ENCODE results near the gene NCR3LG1. TPM values are rescaled to one million over a fixed set of nuclear protein-coding genes. Genes with fewer than 3 reads are reported as not detected.

Gene NCR3LG1
- polyA plus RNA-seq (3.2 to 3.9 TPM (median 3.5 TPM) in 3 replicates), polyA minus RNA-seq (4.6 to 9.3 TPM (median 6.4 TPM) in 3 replicates)
- polyA plus RNA-seq (2011; ENCODE audit: low read depth) = 1.3 TPM
- polyA plus RNA-seq (2011; cell fraction: cytosol; rRNA removed) = 1.2 and 1.4 TPM in 2 replicates
- polyA plus RNA-seq (2011; cell fraction: nucleus; rRNA removed) = 9.6 TPM in 2 replicates
- 1.6 and 2.2 TPM in 2 replicates for polyA plus RNA-seq (2012; ENCODE audit: low replicate concordance)
- polyA minus RNA-seq (2011; cell fraction: cytosol; rRNA and poly(A)+ RNA removed) = 4.8 TPM
- polyA minus RNA-seq (2011; cell fraction: nucleus; rRNA and poly(A)+ RNA removed) = 9.8 and 15.9 TPM in 2 replicates

- Histone ChIP-seq H3K9me3 (ENCODE audit: control insufficient read depth, low read depth, low read length) (no peaks in the 10 kb centered on the region), H3K79me2 (ENCODE audit: control insufficient read depth, insufficient read depth, low read length) (no peaks in the 10 kb centered on the region), H3K27me3 (ENCODE audit: control insufficient read depth, extremely low read depth, insufficient read depth, low read length) (no peaks in the 10 kb centered on the region), H4K20me1 (ENCODE audit: control insufficient read depth, extremely low read depth, insufficient read depth, low read length) (no peaks in the 10 kb centered on the region), H3K36me3 (ENCODE audit: control insufficient read depth in 2 of 2, extremely low read depth in 1 of 2, insufficient read depth in 2 of 2, low read length in 2 of 2) (no peaks in the 10 kb centered on the region), H3K9ac (ENCODE audit: control insufficient read depth, extremely low read depth, insufficient read depth, low read length) (peak within 1 kb of the TSS; percentile 78), H3K9me1 (ENCODE audit: control insufficient read depth, extremely low read depth, insufficient read depth, low read length) (no peaks in the 10 kb centered on the region), H3K4me2 (ENCODE audit: control insufficient read depth, extremely low read depth, insufficient read depth, low read depth, low read length) (peak within 1 kb of the TSS; percentile 98), H2AFZ (ENCODE audit: control insufficient read depth, low read length) (peak within 1 kb of the TSS; percentile 86), H3K4me3 (ENCODE audit: control insufficient read depth in 2 of 3, extremely low read depth in 1 of 3, insufficient read depth in 2 of 3, low read depth in 1 of 3, low read length in 3 of 3) (peak within 1 kb of the TSS; percentile 51 to 89 (median 78)), H3K4me1 (ENCODE audit: control insufficient read depth, extremely low read depth, insufficient read depth, low read length) (peaks cover 10% of the 10 kb centered on the region), H3K27ac (ENCODE audit: control insufficient read depth, insufficient read depth, low read length) (peak within 1 kb of the TSS; percentile 67)
- FAIRE-seq (no peak), DNase-seq (ENCODE audit: low read depth, low spot score) (no peak)
- TF ChIP-seq CTCF (optimal IDR thresholded peaks at IDR 0.05 in 1 of 3, IDR thresholded peaks at IDR 0.05 in 1 of 3, conservative IDR thresholded peaks at IDR 0.05 in 1 of 3; ENCODE audit: extremely low read depth in 1 of 3, insufficient read depth in 2 of 3, low read length in 3 of 3) (no peak), EZH2 (IDR thresholded peaks at IDR 0.05; ENCODE audit: low read length) (no peak)
- dilution Hi-C loops (cut with MboI; ENCODE audit: extremely low pct_ligation_motif_present, low sequenced_read_pairs) = no loop called here
These were observed at the start of gene NCR3LG1 for GRCh38 chr11:17351510-17352176. Gene NCR3LG1, plus strand, starts transcription at chr11:17351800. Its CDS starts 170 bp downstream, at chr11:17351970.

- no peaks in the 10 kb centered on the region for H3K9me3 ChIP-seq (ENCODE audit: control insufficient read depth, low read depth, low read length)
- peak overlapping the region; percentile 62 for H3K27ac ChIP-seq (ENCODE audit: control insufficient read depth, insufficient read depth, low read length)
- H3K36me3 ChIP-seq (ENCODE audit: control insufficient read depth in 2 of 2, extremely low read depth in 1 of 2, insufficient read depth in 2 of 2, low read length in 2 of 2) = peaks cover 0 to 7% of the 10 kb centered on the region in 2 experiments
- no peaks in the 10 kb centered on the region for H3K79me2 ChIP-seq (ENCODE audit: control insufficient read depth, insufficient read depth, low read length)
- DNase-seq (ENCODE audit: low read depth, low spot score) (peak; percentile 69), FAIRE-seq (peak; percentile 46)
- H2AFZ ChIP-seq (ENCODE audit: control insufficient read depth, low read length) = peak overlapping the region; percentile 68
- H3K27me3 ChIP-seq (ENCODE audit: control insufficient read depth, extremely low read depth, insufficient read depth, low read length) = no peaks in the 10 kb centered on the region
- peaks cover 22% of the 10 kb centered on the region for H3K4me1 ChIP-seq (ENCODE audit: control insufficient read depth, extremely low read depth, insufficient read depth, low read length)
- no peak for TF ChIP-seq EZH2 (IDR thresholded peaks at IDR 0.05; ENCODE audit: low read length)
- no peak for TF ChIP-seq CTCF (optimal IDR thresholded peaks at IDR 0.05 in 1 of 3, IDR thresholded peaks at IDR 0.05 in 1 of 3, conservative IDR thresholded peaks at IDR 0.05 in 1 of 3; ENCODE audit: extremely low read depth in 1 of 3, insufficient read depth in 2 of 3, low read length in 3 of 3)
- dilution Hi-C loops (cut with MboI; ENCODE audit: extremely low pct_ligation_motif_present, low sequenced_read_pairs) = no loop called here
- H3K4me3 ChIP-seq (ENCODE audit: control insufficient read depth in 2 of 3, extremely low read depth in 1 of 3, insufficient read depth in 2 of 3, low read depth in 1 of 3, low read length in 3 of 3) = peak overlapping the region in 1 of 3 experiments; percentile 43
- H3K9me1 ChIP-seq (ENCODE audit: control insufficient read depth, extremely low read depth, insufficient read depth, low read length) = no peaks in the 10 kb centered on the region
- no peak overlapping the region for H3K9ac ChIP-seq (ENCODE audit: control insufficient read depth, extremely low read depth, insufficient read depth, low read length)
- no peaks in the 10 kb centered on the region for H4K20me1 ChIP-seq (ENCODE audit: control insufficient read depth, extremely low read depth, insufficient read depth, low read length)
- peak overlapping the region; percentile 70 for H3K4me2 ChIP-seq (ENCODE audit: control insufficient read depth, extremely low read depth, insufficient read depth, low read depth, low read length)
These were observed 38.0 kb upstream of the NCR3LG1 start for GRCh38 chr11:17313349-17314231.

All from keratinocyte (primary cell).